Sigmoid colon (tissue), 4 donors: ENCODE measurements around the gene PRKCG.

Experiments
- CTCF ChIP-seq, 4 experiments: fragments of 450-650 bp in 3 of 4; fragments of 200-600 bp in 1 of 4; IDR thresholded peaks; one replicate each; pipeline ENCODE4 v1.5.1; 2016 to 2019; ENCODE audit warnings: antibody characterized with exemption in 4 of 4, mild to moderate bottlenecking in 3 of 4, moderate library complexity in 2 of 4
- EP300 ChIP-seq, 4 donors: sonication (generic); formaldehyde crosslinking; IDR thresholded peaks; one replicate each; pipeline ENCODE4 v1.6.1; 2017; ENCODE audit warnings: antibody characterized with exemption in 4 of 4
- POLR2A ChIP-seq, 2 donors: fragments of 450-650 bp; IDR thresholded peaks; one replicate each; pipeline ENCODE4 v1.6.1; 2016; ENCODE audit warnings: antibody characterized with exemption in 2 of 2, mild to moderate bottlenecking in 2 of 2, moderate library complexity in 2 of 2
- POLR2AphosphoS5 ChIP-seq, 4 donors: sonication (generic); formaldehyde crosslinking; IDR thresholded peaks; one replicate each; pipeline ENCODE4 v1.6.1; 2017; ENCODE audit warnings: antibody characterized with exemption in 4 of 4

DNA sequence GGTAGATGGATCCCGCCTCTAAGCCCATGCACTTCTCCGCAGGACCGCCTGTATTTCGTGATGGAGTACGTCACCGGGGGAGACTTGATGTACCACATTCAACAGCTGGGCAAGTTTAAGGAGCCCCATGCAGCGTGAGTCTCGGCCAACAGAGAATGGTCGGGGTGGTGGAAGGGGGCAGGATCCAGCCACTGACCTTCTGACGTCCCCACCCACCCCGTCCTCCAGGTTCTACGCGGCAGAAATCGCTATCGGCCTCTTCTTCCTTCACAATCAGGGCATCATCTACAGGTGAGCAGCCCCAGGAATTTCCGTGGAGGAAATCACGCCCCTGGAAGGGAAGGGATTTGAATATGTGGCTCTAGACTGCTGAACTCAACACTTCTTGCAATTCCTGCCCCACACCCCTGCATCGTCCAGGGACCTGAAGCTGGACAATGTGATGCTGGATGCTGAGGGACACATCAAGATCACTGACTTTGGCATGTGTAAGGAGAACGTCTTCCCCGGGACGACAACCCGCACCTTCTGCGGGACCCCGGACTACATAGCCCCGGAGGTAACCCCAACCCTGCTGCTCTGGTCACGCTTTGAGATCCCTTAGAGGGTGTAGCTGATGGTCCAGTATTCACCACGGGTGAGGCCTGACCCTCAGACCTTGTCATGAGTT is 18.3 kb downstream of the PRKCG start:
- TF ChIP-seq CTCF (IDR thresholded peaks at IDR 0.05) (no peak), POLR2A (IDR thresholded peaks at IDR 0.05) (no peak), EP300 (IDR thresholded peaks at IDR 0.05) (no peak), POLR2AphosphoS5 (IDR thresholded peaks at IDR 0.05) (no peak)
